ENCODE measurements around the gene HYAL2.

Gene HYAL2

DNA sequence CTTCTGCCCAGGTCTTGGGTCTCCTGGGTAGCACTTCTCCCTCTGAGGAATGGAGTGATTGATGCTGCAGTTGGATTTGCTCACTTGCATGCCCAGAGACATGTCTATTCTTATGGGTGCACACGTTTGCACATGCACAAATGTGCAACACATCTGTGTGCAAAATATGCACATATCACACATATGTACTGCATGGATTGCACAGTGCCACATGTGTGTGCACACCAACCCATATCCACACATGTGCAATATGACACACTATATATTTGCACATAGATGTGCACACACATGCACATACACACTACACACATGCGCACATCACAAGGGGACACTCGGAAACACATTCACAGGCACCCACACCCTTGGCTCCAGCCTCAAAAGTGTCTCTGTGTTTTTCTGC is 54.3 kb downstream of the HYAL2 start:
- no peak for DNase-seq
